IPS-NIHi7 (cell line): ENCODE results near the gene COX7A2.

Source experiments
- DNase-seq: peaks from one replicate; pipeline ENCODE4 v3.0.0; 2012; ENCODE audit warnings: mixed read lengths; ENCODE audit errors: extremely low spot score

COX7A2 gene, protein sequence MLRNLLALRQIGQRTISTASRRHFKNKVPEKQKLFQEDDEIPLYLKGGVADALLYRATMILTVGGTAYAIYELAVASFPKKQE

DNA sequence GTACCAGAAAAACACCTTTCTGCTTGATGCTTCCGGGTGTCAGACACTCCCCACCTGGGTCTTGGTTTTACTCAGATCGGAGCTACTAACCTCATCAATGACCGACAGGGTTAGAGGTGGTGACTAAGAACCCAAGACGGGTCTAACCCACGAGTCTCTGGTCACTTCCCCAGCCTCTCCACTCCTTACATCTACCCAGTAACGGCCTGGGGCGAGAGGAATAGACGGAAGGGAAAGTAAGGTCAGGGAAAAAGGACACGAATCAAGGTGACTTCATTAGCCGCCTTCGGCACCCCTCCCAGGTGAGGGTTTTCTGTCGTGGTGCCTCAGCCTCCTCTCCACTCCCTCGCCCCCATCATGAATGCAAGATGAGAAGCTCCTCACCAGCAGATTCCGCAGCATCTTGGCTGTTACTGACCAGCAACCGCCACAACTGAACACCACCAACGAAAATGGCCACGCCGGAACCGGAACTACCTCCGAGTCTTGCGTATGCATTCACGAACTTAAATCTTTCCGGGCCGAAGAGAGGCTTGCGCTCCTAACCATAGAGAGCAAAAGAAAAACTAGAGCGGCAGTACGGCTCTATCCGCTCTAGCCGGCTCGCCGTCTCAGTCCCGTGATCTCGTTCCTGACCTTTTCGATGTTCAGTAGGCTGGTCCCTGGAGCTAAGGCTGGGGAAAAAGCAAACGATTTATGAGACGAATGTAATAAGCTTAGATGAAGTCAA lies at the start of gene COX7A2:
TSS of gene COX7A2 (minus strand) at position 469 of the 730 bp plus-strand sequence. CDS start at position 402, 67 bp downstream.
- DNase-seq = peak; percentile 88

- DNase-seq = no peak
These were observed 49.0 kb upstream of the COX7A2 start for GRCh38 chr6:75292555-75292954.

- DNase-seq = no peak
These were observed 48.1 kb upstream of the COX7A2 start for GRCh38 chr6:75291744-75292143.

- no peak for DNase-seq
These were observed 47.7 kb upstream of the COX7A2 start for GRCh38 chr6:75291331-75291730.

GRCh38 chr6:75290136-75290945 lies 46.7 kb upstream of the COX7A2 start:
- DNase-seq = peak; percentile 15

DNA sequence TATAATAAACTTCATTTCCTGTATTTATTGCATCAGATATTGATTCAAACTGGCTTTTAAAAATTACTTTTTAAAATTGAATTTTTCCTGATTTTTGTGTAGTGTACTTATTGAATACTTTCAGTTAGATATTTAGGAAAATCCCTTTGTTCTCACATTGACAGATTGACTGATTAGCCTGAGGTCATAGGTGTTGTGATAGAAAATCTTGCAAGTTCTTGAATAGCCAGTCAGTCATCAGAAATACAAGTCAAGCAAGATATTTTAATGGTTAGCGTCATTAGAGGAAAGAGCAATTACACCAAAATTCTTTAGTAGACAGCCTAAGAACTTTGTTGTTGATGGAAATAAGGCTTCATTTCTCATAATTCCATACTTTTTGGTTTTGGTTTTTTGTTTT lies 44.4 kb upstream of the COX7A2 start:
- no peak for DNase-seq

GRCh38 chr6:75287424-75287823 lies 43.8 kb upstream of the COX7A2 start:
- no peak for DNase-seq

DNA sequence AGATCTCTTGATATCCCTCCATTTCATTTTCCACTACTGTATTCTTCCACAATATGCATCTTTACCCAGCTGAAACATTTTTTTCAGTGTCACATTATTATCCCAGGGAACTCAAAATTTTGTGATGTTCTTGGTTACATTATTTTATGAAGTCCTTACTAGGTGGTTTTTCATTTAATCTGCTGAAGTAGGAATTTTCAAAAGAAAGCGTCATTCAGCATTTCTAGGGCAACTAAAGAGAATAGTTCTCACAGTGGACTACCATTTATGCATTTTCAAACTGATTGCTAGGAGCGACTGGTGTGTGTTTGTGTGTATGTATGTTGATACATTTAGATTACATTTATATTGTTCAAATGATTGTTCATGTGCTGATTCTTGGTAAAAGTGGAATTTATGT lies 43.4 kb upstream of the COX7A2 start:
- no peak for DNase-seq

DNA sequence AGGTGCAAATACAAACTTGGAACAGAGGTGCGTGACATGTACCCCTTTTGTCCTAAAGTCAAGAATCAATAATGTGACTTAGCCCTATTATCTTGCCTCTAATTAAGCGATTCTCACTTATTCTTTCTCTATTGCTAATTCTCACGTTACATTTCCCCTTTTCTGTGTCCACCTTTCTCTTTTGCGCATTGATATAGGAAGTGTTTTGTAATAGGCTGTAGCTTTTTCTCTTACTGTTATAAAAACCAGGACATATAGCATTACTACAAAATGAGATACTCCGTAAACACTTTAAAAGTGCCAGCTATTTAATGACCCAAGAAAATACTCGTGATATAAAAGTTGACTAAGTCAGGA lies 41.7 kb upstream of the COX7A2 start:
- DNase-seq = no peak

DNA sequence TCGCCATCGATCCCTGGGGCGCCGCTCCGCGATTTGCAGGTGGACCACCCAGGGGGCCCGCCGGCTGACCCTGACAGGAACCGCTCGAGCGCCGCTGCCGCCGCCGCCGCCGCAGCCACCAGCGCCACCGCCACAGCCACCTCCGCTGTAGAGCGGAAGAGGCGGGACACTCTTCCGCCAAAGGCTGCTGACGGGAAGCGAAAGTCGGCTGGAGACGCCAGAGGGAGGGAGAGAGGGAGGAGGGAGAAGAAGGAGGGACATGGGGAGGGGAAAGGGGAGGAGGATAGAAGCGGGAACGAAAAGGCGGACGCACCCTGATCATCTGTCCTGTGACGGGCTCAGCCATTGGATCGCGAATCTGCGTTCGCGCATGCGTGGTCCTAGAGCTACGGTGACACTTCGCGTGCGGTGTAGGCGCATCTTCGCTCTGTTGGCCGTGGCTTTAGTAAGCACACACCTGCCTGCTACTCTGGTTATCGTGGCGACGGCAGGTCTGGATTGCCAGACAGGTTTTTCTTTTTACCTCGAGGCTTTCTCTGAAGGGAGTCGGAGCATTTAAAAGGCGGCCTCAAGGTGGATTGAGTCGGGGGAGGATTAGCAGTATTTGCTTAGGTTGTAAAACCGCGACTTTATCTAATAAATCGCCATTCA lies 41.2 kb upstream of the COX7A2 start, which contains the start of gene TMEM30A:
TSS of gene TMEM30A (minus strand) at position 161 of the 651 bp plus-strand sequence. CDS start at position 7, 154 bp downstream.
- peak; percentile 96 for DNase-seq

GRCh38 chr6:75283907-75284631 lies 40.5 kb upstream of the COX7A2 start:
- DNase-seq = peak; percentile 31

DNA sequence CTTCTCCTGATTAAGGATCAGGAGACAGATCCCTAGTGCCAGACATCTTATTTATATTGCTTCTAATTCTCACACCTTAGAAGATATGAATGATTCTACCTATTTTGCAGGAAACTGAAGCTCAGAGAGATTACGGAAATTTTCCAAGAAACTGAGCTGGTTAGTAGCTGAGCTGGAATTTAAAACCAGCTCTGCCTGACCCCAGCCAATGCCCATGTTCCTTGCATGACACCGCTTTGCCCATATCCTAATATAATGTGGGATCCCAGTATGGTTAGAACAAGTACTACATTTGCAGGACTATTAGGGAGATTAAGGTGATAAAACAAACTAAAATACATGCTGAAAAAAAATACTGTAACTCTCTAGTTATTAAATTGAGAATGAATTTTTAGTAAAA lies 39.1 kb upstream of the COX7A2 start:
- no peak for DNase-seq

- DNase-seq = no peak
These were observed 38.1 kb upstream of the COX7A2 start for GRCh38 chr6:75281653-75282052.

- DNase-seq = no peak
These were observed 36.7 kb upstream of the COX7A2 start for GRCh38 chr6:75280131-75280855.

DNA sequence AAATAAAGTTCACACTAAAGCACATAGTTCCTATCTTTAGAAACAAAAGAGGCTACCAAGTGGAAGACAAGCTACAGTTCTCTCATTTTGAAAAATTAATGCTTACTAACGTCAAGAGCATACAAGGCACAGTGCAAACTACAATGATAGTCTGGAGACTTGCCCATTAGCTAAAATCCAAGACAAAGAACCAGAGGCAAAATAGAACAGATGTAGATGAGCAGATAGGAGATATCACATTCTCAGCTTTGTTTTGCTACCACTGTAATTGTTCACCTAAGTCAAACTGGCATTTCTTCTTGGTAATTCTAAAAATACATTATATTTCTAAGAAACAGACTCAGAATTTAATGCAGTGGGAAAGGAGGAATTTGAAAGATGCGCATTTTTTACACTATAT lies 35.8 kb upstream of the COX7A2 start:
- no peak for DNase-seq

DNA sequence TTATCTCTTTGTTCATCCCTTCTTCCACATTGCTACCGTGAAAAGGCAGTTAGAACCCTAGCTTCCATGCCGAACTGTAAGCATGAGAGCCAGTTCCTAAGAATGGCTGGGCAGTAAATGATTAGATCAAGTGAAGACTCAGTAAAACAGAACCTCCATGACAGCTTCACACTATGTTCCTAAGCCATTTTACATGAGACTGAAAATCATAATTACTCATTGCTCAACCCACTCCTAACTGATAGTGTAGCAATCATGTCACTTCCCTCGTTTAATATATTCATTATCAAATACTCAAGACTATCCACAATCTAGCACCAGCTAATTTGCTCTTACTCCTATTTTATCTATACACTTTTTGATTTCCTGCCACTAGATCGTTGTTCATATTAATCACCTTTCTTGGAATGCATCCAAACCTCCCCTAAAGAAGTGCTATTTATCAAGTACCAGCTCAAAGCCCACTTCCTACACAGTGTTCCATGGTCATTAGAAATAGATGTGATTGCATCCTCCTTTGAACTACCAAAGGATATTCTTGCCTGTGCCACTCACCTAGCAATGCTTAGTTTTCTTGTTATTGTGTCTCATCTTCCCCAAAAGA lies 35.0 kb upstream of the COX7A2 start:
- no peak for DNase-seq

- DNase-seq = no peak
These were observed 31.5 kb upstream of the COX7A2 start for GRCh38 chr6:75275067-75275466.

DNA sequence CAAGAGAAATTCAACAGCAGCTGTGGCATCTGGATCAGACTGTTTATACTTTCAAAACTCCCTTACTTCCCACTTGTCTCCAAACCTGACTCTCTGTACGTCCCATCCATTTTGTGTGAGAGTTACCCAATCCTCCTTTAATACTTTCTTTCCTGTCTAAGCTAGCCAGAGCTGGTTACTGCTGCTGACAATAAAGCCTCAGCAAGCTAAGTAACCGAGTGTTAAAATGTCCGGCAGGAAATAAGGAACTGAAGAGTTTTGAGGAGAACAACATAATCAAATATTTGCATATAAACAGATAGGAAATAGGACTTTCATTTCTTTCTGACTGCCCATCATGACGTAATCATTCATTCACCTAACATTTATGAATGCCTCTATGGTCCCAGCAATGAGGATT lies 29.4 kb upstream of the COX7A2 start:
- DNase-seq = no peak

GRCh38 chr6:75272145-75272840 lies 28.7 kb upstream of the COX7A2 start:
- DNase-seq = no peak

DNA sequence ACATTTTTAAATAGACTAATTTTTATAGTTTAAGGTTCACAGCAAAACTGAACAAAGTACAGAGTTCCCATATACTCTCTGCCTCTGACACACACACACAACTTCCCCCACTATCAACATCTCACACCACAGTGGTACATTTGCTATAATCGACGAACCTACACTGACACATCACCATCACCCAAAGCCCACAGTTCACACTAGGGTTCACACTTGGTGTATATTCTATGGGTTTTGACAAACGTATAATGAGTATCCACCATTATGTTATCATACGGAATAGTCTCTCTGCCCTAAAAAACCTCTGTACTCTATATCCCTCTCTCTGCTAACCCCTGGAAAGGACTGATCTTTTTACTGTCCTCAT lies 25.4 kb upstream of the COX7A2 start:
- DNase-seq = no peak
